NT2/D1 (cell line): Measurements from ENCODE around the gene WDR48.

Experiments
- SUZ12 ChIP-seq: IDR thresholded peaks from 2 replicates; pipeline ENCODE4 v1.6.1; 2011; ENCODE audit not compliant: insufficient read length, insufficient read depth; ENCODE audit errors: extremely low read depth
- YY1 ChIP-seq: IDR thresholded peaks from 2 replicates; pipeline ENCODE4 v1.6.1; 2011; ENCODE audit not compliant: insufficient read length, insufficient read depth
- ZNF274 ChIP-seq: IDR thresholded peaks from 2 replicates; pipeline ENCODE4 v1.6.1; 2011; ENCODE audit warnings: mild to moderate bottlenecking, low read depth, low read length

DNA sequence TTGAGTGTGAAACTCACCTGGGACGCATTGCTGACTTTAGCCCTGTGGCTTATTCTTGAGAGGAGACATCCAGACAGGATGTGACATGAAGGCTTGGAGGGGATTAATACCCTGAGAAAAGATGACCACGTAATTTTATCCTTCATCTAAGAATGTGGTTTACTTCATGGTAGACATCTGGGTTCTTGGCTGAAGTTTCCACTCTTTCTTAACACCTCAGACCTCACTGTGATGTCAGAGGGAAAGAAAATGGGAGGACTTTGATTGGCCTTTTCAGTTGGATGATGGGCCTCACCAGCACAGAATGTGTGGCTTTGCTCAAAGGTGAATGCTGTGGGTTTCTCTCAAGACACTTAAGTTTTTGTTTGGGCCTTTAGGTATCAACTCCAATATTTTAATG, 39.1 kb downstream of the WDR48 start:
- TF ChIP-seq YY1 (no peak), ZNF274 (no peak), SUZ12 (no peak)
